Neural progenitor cell (in vitro differentiated cells): ENCODE results near the gene ZBTB49. TPM values are rescaled to one million over a fixed set of nuclear protein-coding genes. Genes with fewer than 3 reads are reported as not detected.

Source experiments
- DNase-seq: peaks from one replicate; pipeline ENCODE4 v3.0.0-alpha.2; 2016; ENCODE audit warnings: low spot score
- H2AFZ ChIP-seq: fragments of 200-600 bp; sonication (generic); replicated peaks from 2 replicates; pipeline ENCODE4 v1.6.1; 2016; ENCODE audit warnings: antibody characterized with exemption
- H3F3A ChIP-seq: fragments of 200-600 bp; sonication (generic); 2 replicates; pipeline ENCODE4 v1.6.1; 2016; ENCODE audit warnings: antibody characterized with exemption, low read depth
- H3K27ac ChIP-seq: fragments of 200-600 bp; sonication (generic); 2 replicates; pipeline ENCODE4 v1.5.1; 2016; ENCODE audit warnings: mild to moderate bottlenecking
- H3K27me3 ChIP-seq: fragments of 200-600 bp; sonication (generic); 2 replicates; pipeline ENCODE4 v1.6.1; 2016; ENCODE audit warnings: mild to moderate bottlenecking, moderate library complexity
- H3K36me3 ChIP-seq: fragments of 200-600 bp; sonication (generic); 2 replicates; pipeline ENCODE4 v1.5.1; 2016
- H3K4me1 ChIP-seq: fragments of 200-600 bp; sonication (generic); 2 replicates; pipeline ENCODE4 v1.6.1; 2016; ENCODE audit warnings: mixed run types
- H3K4me2 ChIP-seq: fragments of 200-600 bp; sonication (generic); 2 replicates; pipeline ENCODE4 v1.6.1; 2016
- H3K4me3 ChIP-seq: fragments of 200-600 bp; sonication (generic); 2 replicates; pipeline ENCODE4 v1.5.1; 2016
- H3K79me2 ChIP-seq: fragments of 200-600 bp; sonication (generic); 2 replicates; pipeline ENCODE4 v1.6.1; 2016; ENCODE audit warnings: low read depth
- H3K9ac ChIP-seq: fragments of 200-600 bp; sonication (generic); 2 replicates; pipeline ENCODE4 v1.6.1; 2016
- H3K9me3 ChIP-seq: fragments of 200-600 bp; sonication (generic); 2 replicates; pipeline ENCODE4 v1.5.1; 2016; ENCODE audit warnings: low read depth
- H4K20me1 ChIP-seq: fragments of 200-600 bp; sonication (generic); 2 replicates; pipeline ENCODE4 v1.6.1; 2016; ENCODE audit warnings: low read depth
- H3K27ac Mint-ChIP-seq: 3 replicates; pipeline ENCODE4 v1.8.0; 2021; ENCODE audit warnings: mixed read lengths
- H3K27me3 Mint-ChIP-seq: 2 replicates; pipeline ENCODE4 v1.8.0; 2022; ENCODE audit warnings: low read depth, mild to moderate bottlenecking, inconsistent platforms, moderate library complexity, mixed read lengths; ENCODE audit not compliant: insufficient read depth
- H3K36me3 Mint-ChIP-seq: 3 replicates; pipeline ENCODE4 v1.8.0; 2021; ENCODE audit warnings: mixed read lengths
- H3K4me1 Mint-ChIP-seq: 3 replicates; pipeline ENCODE4 v1.8.0; 2021; ENCODE audit warnings: mixed read lengths
- H3K4me3 Mint-ChIP-seq: 3 replicates; pipeline ENCODE4 v1.8.0; 2021; ENCODE audit warnings: mild to moderate bottlenecking, moderate library complexity, mixed read lengths
- H3K9me3 Mint-ChIP-seq: 3 replicates; pipeline ENCODE4 v1.8.0; 2020; ENCODE audit warnings: mixed read lengths
- EZH2 ChIP-seq: fragments of 200-600 bp; sonication (generic); IDR thresholded peaks from 2 replicates; pipeline ENCODE4 v1.6.1; 2017; ENCODE audit warnings: antibody characterized with exemption, mild to moderate bottlenecking, moderate library complexity
- EZH2phosphoT487 ChIP-seq: fragments of 200-600 bp; sonication (generic); IDR thresholded peaks from 2 replicates; pipeline ENCODE4 v1.6.1; 2017; ENCODE audit warnings: antibody characterized with exemption
- total RNA-seq: library from RNA; depleted of rRNA; stranded (reverse); fragments of >200 nt; gene quantifications from 2 replicates; pipeline ENCODE4 v1.2.3, GENCODE V29; 2015; ENCODE audit warnings: low replicate concordance
- TF ChIP-seq, protein P1 (sequence below): fragments of 200-600 bp; sonication (generic); IDR thresholded peaks from 2 replicates; pipeline ENCODE4 v1.5.1; 2017; ENCODE audit warnings: antibody characterized with exemption, mild to moderate bottlenecking

ZBTB49 gene
- total RNA-seq, 1 donor from 2014 or later, result 20.2 TPM

DNA sequence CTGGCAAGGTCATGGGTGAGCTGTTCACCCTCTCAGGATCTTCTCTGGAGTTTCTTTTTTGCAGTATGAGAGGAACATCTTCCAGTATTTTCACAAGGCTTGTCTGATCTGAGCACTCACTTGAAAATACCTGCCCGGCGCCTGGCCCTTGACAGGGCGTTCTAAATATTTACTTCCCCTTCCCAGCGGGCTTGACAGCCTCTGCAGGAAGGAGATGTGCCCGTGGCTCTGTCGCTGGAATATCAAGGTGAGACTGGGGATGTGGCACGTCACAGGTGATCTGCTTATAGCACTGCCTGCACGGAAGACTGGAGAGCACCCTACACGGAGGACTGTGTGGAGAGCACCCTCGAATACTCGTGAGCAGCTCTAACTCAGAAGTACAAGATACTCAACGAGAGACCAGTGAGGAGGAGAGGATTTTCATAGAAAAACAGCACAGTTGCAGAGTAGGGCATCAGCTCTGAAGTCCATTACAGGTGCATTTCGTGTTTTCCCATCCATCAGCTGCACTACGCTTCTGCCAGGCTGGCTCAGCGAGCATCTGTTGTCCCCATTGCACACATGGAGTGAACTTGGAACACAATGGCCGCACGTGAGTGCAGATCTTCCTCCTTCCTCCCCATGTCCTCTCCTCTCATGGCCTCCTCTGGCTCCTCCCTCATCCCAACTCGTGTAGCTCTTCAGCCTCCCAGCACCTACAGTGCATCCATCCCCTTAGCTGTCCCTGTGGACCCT, 32.1 kb downstream of the ZBTB49 start:
- Histone ChIP-seq H3K4me3 (no peak overlapping the region), H3K4me1 (no peaks in the 10 kb centered on the region), H2AFZ (no peak overlapping the region), H4K20me1 (no peaks in the 10 kb centered on the region), H3K27ac (no peak overlapping the region), H3F3A (no peaks in the 10 kb centered on the region), H3K27me3 (no peaks in the 10 kb centered on the region), H3K79me2 (no peaks in the 10 kb centered on the region), H3K4me2 (no peak overlapping the region), H3K9ac (no peak overlapping the region), H3K9me3 (no peaks in the 10 kb centered on the region), H3K36me3 (no peaks in the 10 kb centered on the region)
- no peak overlapping the region for H3K27ac Mint-ChIP-seq
- H3K4me3 Mint-ChIP-seq, result no peak overlapping the region
- H3K4me1 Mint-ChIP-seq, result no peaks in the 10 kb centered on the region
- H3K27me3 Mint-ChIP-seq, result peaks cover 2% of the 10 kb centered on the region
- no peaks in the 10 kb centered on the region for H3K9me3 Mint-ChIP-seq
- TF ChIP-seq EZH2phosphoT487 (no peak), EZH2 (no peak)
- TF ChIP-seq, protein P1, sequence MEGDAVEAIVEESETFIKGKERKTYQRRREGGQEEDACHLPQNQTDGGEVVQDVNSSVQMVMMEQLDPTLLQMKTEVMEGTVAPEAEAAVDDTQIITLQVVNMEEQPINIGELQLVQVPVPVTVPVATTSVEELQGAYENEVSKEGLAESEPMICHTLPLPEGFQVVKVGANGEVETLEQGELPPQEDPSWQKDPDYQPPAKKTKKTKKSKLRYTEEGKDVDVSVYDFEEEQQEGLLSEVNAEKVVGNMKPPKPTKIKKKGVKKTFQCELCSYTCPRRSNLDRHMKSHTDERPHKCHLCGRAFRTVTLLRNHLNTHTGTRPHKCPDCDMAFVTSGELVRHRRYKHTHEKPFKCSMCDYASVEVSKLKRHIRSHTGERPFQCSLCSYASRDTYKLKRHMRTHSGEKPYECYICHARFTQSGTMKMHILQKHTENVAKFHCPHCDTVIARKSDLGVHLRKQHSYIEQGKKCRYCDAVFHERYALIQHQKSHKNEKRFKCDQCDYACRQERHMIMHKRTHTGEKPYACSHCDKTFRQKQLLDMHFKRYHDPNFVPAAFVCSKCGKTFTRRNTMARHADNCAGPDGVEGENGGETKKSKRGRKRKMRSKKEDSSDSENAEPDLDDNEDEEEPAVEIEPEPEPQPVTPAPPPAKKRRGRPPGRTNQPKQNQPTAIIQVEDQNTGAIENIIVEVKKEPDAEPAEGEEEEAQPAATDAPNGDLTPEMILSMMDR, result no peak
- no peak for DNase-seq
- H3K36me3 Mint-ChIP-seq, result no peaks in the 10 kb centered on the region

DNA sequence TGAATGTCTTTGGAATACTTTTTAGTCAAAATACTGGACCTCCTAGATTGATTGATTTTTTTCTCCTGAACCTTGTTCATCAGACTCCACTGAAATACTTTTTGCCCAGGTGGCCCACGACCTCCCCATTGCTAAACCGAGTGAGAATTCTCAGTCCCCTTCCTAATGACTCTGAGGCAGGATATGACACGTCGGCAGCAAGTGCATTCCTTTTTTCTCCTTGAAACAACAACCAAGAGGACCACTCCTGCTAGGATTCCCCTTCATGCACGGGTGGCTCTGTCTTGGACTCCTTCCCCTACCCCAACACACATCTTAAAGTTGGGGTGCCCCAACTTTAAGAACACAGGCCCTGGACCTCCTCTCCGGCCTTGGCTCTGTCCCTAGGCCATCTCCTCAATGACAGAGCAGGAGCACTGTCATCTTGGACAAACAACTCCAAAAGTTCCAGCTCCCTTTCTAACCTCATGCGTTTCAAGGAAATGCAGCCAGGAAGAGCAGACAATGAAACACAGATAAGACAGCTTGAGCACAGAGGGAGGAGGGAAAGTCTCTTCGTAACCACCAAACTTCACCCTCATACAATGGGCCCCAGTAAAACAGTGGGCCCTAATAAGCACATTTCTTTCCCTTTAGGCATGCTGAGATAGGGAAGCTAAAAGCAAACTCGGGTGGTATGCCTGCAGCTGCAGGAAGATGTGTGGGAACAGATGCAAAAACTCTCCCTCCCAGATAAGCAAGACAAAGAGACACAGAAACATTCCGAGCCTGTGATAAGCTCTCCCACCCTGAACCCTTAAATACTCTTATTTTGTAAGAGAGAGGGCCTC, 33.9 kb downstream of the ZBTB49 start:
- TF ChIP-seq, protein P1, result no peak
- Histone ChIP-seq H3K27ac (no peak overlapping the region), H3K27me3 (no peaks in the 10 kb centered on the region), H3K4me3 (no peak overlapping the region), H3K9me3 (no peaks in the 10 kb centered on the region), H3F3A (no peaks in the 10 kb centered on the region), H3K79me2 (no peaks in the 10 kb centered on the region), H3K4me2 (no peak overlapping the region), H3K36me3 (no peaks in the 10 kb centered on the region), H3K9ac (no peak overlapping the region), H4K20me1 (no peaks in the 10 kb centered on the region), H3K4me1 (no peaks in the 10 kb centered on the region), H2AFZ (no peak overlapping the region)
- H3K4me1 Mint-ChIP-seq, result no peaks in the 10 kb centered on the region
- no peak for DNase-seq
- H3K36me3 Mint-ChIP-seq, result no peaks in the 10 kb centered on the region
- H3K27me3 Mint-ChIP-seq, result peaks cover 2% of the 10 kb centered on the region
- H3K4me3 Mint-ChIP-seq, result no peak overlapping the region
- H3K27ac Mint-ChIP-seq, result no peak overlapping the region
- H3K9me3 Mint-ChIP-seq, result no peaks in the 10 kb centered on the region

DNA sequence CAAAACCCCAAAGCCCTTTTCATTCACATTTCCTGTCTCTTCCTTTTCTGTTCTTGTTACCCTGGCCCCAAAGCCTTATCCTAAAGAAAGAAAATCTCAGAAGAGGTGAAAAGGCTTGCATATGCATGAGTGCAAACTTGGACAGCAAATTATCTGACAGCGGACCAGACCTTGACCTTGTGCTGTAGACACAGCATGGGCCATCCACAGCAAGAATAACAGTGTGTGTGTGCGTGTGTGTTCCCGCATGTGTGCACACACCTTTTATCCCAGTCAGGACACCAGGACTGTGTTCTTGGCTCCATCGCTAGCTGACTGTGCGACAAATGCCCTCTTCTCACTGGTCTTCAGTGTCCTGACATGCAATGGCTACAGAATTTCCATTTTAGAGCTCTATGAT, 35.3 kb downstream of the ZBTB49 start:
- no peaks in the 10 kb centered on the region for H3F3A ChIP-seq
- H2AFZ ChIP-seq, result no peak overlapping the region
- H3K4me3 Mint-ChIP-seq, result no peak overlapping the region
- TF ChIP-seq EZH2phosphoT487, result no peak
- no peak for TF ChIP-seq EZH2
- TF ChIP-seq, protein P1, result no peak
- H3K36me3 ChIP-seq, result no peaks in the 10 kb centered on the region
- no peaks in the 10 kb centered on the region for H3K79me2 ChIP-seq
- no peaks in the 10 kb centered on the region for H4K20me1 ChIP-seq
- H3K4me2 ChIP-seq, result no peak overlapping the region
- H3K27me3 Mint-ChIP-seq, result peaks cover 2% of the 10 kb centered on the region
- H3K4me1 ChIP-seq, result no peaks in the 10 kb centered on the region
- H3K9ac ChIP-seq, result no peak overlapping the region
- no peak for DNase-seq
- H3K27ac Mint-ChIP-seq, result no peak overlapping the region
- no peaks in the 10 kb centered on the region for H3K9me3 Mint-ChIP-seq
- H3K27ac ChIP-seq, result no peak overlapping the region
- no peaks in the 10 kb centered on the region for H3K36me3 Mint-ChIP-seq
- H3K27me3 ChIP-seq, result no peaks in the 10 kb centered on the region
- no peaks in the 10 kb centered on the region for H3K9me3 ChIP-seq
- no peaks in the 10 kb centered on the region for H3K4me1 Mint-ChIP-seq
- H3K4me3 ChIP-seq, result no peak overlapping the region
